ENCODE results near the gene PDGFRB.
A peak's percentile ranks its signal among the peaks of the same experiment; 100 is the strongest.

- TF ChIP-seq CTCF (IDR thresholded peaks at IDR 0.05) (peak; percentile 38 to 76 (median 53)), POLR2A (IDR thresholded peaks at IDR 0.05) (no peak), EP300 (IDR thresholded peaks at IDR 0.05; ENCODE audit: low read depth) (no peak), POLR2AphosphoS5 (IDR thresholded peaks at IDR 0.05) (no peak)
These were observed 12.3 kb upstream of the PDGFRB start for GRCh38 chr5:150167908-150168307.
